Measurements from ENCODE around the gene CSF2.

The CSF2 gene

DNA sequence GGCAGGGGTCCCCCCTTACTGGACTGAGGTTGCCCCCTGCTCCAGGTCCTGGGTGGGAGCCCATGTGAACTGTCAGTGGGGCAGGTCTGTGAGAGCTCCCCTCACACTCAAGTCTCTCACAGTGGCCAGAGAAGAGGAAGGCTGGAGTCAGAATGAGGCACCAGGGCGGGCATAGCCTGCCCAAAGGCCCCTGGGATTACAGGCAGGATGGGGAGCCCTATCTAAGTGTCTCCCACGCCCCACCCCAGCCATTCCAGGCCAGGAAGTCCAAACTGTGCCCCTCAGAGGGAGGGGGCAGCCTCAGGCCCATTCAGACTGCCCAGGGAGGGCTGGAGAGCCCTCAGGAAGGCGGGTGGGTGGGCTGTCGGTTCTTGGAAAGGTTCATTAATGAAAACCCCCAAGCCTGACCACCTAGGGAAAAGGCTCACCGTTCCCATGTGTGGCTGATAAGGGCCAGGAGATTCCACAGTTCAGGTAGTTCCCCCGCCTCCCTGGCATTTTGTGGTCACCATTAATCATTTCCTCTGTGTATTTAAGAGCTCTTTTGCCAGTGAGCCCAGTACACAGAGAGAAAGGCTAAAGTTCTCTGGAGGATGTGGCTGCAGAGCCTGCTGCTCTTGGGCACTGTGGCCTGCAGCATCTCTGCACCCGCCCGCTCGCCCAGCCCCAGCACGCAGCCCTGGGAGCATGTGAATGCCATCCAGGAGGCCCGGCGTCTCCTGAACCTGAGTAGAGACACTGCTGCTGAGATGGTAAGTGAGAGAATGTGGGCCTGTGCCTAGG, at the start of gene CSF2:
Gene CSF2, plus strand, starts transcription at position 559 of the 783 bp plus-strand sequence. Its CDS starts 35 bp downstream, at position 594.
- no peak for DNase-seq

DNA sequence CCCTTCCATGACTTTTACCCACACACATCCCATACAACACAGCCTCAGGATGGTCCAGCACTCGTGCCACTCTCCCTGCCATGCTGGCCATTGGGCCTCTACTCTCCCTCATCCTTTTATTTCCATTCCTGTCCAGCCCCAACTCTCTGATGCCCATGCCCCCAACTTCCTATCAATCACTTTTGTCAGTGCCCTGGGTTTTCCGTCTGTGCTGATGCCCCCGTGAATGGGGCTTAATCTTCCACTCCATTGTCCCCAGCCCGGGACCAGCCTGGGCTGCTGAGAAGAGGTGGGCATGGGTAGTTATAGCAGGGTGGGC, 49.5 kb upstream of the CSF2 start:
- no peak for DNase-seq

DNA sequence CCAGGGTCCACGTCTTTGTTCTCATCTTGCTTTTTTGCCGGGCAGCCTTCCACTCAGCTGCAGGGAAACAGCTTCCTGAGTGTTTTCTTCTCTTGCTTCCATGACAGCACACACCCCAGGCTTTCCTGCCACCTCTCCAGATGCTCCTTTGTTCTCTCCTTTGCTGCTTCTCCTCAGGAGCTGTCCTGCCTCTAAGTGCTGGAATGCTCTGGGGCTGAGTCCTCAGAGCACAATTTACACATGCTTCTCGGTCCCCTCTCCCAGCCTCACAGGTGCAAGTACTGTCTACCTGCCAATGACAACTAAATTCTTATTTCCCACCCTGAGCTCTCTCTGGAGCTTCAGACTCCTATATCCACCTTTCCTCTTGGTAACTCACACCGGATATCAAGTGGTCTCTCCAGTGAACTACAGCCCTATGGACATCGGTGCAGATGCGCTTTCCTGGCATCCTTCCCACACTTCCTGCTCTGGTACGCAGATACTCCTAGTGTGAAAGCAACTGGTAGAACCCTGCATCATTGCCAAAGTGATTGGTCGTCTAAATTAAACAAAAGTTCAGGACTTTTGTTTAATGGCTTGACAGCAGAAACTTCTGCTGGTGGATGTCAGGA, 48.7 kb upstream of the CSF2 start:
- DNase-seq: no peak

DNA sequence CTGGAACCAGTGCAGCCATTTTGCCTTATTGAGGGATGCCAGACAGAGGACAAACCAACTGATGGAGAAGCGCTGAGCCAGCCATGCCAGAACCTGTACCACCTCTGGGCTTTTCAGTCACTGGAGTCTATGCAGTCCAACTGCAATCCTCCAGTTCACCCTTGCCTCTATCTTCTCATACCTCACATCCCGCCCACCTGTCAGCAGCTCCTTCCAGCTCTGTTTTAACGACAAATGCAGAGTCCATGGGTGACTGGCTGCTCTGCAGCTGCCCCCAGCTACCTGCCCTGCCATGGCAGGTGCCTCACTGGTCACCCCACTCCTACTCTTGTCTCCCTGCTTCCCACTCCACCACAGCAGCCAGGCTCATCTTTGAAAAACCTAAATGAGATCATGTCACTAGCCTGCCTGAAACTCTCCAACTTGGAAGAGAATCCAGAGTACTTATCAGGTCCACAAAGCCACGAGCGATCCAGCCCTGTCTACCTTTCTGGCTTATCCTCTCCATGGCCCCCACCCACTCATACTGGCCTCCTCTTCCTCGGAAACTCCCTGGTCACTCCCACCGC, 48.1 kb upstream of the CSF2 start:
- no peak for DNase-seq

DNA sequence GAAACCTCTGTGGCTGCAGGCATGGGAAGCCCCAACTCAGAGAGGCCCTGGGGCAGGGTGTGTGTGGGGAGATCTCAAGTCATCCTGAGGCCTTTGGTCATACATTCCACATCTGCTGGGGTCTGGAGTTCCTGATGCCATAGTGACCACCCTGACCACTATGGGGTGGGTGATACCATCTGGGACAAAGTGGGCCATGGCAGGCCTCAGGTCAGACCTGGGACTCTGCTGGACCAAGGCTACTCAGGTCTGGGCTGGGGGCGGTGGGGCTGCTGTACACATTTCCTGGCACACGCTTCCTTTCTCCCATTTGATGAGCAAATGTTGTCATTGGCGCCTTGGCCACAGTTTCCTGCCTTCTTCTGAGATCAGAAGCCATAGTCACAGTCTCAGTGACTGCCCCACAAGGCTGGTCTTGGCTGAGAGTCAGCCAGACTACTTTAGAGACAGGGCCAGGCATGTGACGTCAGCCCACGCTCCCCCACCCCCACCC, 47.0 kb upstream of the CSF2 start:
- DNase-seq: no peak

DNA sequence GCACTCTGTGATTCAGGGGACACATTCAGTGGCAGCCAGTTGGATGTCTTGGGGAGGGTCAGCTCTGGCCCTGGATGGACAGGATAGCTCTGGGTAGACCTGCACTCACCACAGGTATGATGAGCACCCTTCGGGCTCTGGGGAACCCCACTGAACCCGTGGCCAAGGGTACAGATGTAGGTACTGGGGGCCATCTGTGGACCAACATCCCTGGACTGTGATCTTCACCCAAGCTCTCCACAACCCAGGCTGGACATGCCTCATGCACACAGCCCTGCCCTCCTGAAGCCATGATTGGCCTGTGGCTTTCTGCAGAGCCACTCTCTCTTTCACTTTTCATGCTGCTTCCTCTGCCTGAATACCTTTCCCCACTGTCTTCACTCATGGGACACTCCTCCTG, 46.6 kb upstream of the CSF2 start:
- DNase-seq: no peak

DNA sequence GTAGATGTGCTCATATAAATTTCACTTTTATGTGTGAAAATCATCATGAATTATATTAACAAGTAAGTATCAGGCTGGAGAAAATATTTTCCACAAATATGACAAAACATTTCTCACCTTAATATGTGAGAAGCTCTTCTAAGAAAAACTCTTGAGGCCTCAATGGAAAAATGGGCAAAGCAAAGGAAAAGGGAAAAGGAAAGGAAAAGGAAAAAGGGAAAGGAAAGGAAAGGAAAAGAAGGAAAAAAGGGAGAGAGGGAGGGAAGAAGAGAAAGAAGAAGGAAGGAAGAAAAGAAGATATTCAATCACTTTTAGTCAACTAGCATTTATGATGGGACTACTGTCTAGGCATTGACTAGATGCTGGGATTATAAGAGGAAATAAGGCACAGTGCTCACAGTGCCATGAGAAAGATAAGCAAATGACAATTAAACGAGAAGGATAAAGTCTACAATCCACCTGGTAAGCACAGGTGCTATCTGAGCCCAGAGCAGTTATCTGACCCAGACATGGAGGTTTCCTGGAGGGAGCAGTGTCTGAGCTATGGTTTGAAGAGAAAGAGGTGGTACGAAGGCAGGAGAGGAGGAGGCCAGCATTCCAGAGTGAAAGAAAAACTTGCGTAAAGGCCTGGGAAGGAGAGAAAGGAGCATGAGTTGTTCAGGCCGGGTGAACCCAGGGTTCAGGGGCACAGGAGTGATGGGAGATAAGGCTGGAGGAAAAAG, 43.8 kb upstream of the CSF2 start:
- no peak for DNase-seq

DNA sequence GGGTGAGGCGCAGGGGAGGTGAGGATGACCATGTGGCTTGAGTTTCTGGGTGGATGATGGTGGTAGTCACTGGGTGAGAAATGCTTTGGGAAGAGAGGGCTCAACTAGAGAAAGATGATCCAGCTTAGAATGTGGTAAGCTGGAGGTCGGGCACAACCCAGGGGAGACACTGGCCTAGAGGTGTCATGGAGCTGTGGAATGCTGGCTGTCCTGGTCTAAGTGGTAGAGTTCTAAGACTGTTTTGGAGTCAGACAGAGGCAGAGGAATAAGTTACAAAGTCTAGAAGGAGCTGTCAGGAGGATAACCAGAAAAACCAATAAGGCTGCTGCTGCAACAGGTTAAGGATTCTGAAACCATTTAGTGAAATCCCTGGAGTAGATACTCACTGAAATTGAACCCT, 43.0 kb upstream of the CSF2 start:
- DNase-seq: no peak

DNA sequence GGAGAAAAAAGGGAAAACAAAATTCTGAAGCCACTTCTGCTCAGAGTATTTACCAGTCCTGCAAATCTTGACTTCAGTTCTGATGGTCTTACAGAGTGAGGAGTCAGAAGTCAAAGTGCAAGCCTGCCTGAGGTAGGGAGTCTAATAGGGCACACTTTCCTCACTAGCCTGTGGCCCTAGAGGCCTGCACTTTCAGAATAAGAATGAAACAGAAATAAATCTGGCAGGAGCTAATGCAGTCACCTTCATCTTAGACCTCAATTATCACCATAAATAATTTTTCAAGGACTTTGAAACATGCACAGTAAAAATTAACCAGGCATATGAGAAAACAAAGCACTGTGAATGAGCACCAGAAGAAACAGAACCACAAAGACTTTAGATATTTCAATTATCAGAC, 41.4 kb upstream of the CSF2 start:
- no peak for DNase-seq

DNA sequence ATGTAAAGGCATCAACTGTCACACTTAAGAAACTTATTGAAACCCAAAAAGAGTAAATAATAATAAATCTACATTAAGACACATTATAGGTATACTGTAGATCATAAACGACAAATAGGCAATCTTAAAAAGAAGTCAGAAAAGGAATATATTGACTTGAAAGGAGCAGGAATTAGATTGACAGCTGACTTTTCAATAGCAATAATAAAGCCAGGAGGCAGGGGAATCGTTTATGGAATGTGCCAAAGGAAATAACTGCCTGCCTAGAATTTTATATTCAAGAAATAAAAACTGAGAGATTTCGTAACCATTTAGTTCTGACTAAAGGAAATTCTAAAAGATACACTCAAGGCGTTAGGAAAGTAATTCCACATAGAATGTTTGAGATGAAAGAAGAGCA, 40.5 kb upstream of the CSF2 start:
- no peak for DNase-seq

DNA sequence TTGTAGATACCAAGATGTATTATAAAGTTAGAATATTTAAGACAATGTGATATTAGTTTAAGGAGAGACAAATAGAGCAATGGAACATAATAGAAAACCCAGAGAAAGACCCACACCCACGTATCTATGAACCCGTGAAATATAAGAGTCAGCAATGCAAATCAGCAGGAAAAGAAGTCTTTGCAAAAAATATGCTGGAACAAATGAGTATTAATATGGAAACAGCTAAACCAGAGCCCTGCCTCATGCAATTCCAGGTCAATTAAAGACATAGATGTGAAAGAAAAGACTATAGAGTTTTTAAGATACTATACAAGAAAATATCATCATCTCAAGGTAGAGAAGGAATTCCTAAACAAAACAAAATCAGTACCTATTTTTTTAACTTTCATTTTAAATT, 36.2 kb upstream of the CSF2 start:
- DNase-seq: no peak

DNA sequence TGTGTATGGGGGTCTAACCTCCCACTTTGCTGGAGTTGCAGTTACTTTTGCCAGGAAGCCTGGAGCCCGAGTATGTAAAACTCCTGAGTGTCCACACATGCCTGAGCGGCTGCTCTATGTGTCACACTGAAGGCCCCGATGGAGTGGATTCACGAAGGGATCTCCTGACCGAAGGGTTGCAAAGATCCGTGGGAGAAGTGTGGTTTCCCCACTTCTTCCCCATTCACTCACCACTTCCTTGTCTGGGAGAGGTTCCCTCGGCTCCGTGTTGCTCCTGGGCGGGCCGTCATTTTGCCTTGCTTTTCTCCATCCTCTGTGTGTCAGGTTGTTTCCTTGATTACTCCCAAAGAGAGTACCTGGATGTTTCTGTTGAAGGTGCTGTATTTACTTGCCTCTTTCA, 29.4 kb upstream of the CSF2 start:
- DNase-seq: no peak

DNA sequence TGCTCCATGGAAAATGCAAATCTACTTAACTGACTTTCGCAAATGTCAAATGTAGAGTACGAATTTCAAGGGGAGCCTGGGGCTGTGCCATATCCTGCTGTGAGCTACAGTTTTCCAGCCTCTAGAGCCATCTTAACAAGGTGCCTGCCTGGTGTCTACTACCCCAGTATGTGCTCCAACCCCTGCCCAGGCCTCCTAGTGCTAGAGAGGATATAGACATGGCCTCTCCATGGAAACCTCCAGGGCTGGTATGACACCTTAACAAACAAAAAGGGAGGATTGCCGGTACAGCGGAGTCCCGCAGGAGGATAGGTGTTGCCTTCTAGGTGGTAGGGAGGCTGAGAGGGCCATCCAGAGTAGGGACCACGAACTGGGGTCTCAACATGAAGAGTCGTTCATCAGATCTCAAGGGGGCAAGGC, 26.7 kb upstream of the CSF2 start:
- peak; percentile 24 for DNase-seq

DNA sequence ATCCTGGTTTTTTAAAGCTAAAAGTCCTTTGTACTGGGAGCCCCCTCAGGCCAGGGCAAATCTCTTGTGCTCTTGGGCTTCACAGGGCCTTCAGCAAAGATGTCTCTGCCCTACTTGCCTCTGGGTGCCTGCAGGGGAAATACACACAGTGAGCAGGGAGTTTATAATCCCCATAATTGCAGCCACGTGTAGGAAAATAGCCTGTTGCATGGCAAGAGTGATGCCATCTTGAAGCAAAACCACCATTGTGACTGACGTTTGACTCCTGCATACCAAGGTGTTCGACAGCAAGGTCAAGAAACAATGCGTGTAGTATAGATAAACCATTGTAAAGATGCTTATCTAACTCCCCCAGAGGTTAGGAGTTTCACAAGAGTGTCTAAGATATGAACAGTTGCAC, 24.5 kb upstream of the CSF2 start:
- no peak for DNase-seq

DNA sequence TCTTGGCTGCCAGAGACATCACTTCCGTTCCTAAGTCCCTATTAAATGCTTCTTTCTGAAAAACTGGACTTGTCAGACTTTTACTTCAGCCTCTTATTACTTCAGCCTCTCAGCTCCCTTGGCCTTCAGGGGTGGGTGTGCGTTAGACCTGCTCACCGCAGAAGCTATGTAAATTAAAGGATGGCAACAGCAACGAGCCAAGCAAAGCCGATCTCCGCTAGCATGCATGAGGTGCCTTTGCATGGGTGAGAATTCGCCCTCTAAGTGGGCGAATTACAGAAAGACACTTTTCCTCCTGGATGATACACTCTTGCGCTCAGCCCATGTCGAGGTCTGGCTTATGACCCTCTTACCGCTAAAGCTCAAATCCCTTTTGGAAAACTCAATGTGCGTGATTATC, 24.0 kb upstream of the CSF2 start:
- DNase-seq: no peak

DNA sequence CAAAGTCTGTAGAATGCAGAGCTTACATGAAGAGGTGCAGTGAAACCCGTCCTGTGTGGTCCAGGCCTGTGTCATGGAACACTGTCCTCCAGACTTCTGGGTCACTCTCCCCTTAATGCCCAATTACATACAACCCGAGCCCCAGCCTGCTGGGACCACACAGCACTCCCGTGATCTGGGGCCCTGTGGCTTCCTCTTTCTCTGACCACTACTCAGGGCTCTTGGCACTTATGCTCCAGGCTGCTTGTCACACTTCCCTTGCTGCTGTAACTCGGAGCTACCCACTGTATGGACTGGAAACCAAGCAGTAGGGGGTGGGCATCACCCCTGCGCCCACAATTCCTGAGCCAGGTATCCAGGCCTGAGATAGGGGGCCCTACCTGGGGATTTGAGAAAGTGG, 23.5 kb upstream of the CSF2 start:
- DNase-seq: no peak

DNA sequence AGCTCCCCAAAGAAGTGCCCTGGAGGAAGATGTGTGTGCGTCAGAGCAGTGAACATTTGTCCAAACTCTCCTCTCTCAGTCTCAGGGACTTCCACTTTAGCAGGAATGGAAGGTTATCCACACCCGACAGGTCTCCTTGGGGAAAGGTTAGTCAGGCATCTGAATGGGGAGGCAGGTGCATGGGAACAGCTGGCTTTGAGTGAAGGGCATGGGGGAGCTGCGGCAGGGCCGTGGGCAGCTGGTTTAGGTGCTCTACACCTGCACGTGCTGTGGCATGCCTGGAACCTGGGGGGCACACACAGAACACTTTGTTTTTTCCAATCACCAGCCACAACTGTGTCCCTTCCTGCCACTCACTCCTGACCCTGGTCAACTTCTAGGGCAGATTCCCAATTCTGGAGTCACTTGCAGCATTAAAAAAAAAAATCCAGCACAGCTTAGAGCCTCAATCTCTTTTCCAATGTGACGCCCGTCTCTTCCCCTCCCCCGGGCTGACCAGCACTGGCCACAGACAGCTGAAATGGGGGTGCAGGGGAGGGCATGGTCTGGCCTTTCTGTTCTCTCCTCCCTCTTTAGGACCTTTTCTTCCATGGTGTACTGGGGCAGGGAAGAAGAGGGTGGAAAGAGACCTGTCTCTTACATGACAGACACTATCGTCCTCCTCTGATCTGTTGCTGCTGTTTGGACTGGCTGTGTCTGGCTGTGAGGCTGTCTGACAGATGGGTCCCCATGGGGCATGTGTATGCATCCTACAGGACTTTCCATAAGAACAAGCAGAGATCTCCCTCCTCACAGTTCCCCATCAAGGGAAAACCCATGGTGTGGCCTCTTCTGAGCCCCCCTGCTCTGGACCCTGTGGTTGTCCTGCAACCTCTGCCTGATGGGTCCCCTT, 22.7 kb upstream of the CSF2 start:
- no peak for DNase-seq

DNA sequence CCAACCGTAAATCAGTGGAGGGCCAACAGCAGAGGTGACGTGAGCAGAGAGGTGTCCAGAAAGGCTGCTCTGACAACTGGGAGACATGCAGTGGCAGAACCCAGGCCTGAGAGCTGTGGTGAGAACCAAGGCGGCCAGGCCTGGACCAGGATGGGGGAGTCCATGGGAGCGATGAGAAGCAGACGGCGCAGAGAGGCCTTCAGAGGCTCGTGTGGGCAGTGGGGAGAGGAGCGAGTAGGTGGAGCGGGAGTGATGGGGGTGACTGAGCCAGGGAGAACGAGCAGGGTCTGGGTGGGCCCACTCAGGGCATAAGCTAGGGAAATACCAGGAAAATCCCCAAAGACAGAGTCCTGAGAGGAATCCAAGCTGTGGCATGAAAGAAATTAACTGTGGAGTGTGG, 21.1 kb upstream of the CSF2 start:
- DNase-seq: no peak

DNA sequence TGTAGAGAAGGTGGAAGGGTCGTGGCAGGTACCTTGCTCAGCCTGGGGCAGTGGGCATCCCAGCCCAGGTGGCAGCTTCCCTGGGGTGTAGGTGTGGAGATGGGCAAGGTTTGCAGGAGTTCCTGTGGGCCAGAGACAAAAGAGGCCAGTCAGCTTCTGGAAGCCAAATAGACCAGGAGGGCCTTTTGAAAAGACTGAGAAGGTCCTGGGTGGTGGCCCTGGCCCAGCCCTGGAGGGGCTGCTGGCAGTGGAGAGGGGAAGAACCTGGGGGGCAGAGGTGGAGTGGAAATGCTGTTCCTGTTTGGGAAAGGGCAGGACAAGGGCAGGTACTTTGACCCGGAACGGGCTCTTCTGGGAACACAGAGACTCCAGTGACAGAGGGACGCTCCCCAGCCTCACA, 20.1 kb upstream of the CSF2 start:
- no peak for DNase-seq

DNA sequence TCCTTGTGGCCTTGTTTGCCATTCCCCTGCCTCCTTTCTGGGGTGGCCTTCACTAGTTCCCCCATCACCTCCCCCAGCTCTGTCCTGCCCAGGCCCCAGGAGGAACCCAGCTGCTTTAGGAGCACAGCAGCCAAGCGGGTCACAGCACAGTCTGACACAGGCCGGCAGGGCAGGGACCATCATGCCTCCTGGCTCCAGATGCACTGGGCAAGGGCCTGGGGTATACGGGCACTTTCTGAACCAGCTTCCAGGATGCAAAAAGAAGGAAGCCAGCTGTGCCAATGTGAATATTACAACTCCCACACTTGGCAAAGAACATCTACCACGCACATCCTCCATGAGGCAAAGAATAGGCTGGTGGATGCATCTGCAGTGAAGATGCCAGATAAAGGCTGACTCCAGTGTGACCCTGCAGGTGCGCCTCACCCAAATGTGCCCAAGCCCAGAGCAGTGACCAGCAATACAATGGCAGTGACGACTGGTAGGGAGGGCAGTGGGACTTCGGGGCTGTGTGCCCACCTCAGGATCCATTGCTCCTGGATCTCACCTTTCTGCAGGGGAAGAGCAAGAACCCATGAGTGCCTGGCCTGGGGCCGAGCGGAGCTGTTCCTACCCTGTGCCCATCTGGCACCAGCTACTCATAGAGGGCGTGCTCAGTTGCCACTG, 19.4 kb upstream of the CSF2 start:
- DNase-seq: no peak

DNA sequence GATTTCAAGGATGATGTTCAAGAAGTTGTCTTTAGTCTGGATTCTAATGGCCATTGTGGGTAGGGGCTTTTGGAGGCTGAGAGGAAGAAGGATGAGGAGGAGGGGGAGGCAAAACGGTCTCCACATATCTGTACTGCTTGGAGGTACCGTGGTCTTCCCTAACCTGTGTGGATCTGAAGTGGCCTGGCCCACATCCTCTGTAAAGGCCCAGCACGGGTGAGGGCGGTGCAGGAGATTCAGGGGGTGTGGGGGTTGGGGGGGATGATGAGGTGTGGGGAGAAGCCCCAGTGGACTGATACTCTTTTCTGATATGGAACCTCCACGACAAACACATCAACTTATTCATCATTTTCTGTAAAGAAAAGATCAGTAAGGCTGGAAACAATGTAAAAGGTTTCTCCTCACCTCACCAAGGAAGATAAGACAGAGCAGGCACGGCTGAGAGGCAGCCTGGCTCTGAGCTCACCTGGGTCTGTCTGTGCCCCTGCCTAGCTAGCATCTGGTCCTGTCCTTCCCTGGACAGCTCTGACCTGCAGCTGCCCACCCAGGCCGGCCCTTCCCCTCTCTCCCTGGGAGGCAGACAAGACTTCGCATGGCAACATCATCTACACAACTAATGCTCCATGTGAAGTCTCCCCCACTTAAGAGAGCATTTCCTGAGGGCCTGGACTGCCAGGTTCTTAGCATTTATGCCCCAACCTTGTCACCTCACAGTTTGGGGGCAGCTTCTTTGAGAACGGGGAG, 18.7 kb upstream of the CSF2 start:
- no peak for DNase-seq

DNA sequence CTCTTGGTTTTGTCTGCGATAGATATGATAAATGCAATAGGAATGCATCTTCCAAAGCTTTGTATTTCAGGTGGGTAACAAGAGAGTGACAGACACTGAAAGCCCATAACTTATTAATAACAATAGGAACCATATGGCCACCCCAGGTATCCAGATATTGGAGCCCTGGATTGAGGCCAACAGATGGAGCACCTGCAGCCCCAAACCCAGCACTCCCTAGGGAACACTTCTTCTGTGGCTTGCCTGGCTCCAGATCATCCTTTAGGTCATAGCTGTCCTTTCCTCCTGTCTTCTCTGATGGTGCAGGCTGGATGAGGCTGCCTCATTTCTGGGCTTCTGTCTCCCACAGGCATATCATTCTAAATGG, 18.2 kb upstream of the CSF2 start:
- DNase-seq: no peak

Measured in NCI-H526 treated with DMSO at 0.1 percent for 48 hours (cell line).